Heart left ventricle (tissue), 16 donors: Measurements from ENCODE around the gene MAPK4. TPM values are rescaled to one million over a fixed set of nuclear protein-coding genes. Genes with fewer than 3 reads are reported as not detected.
"Not testable (repeated sequence)": the region's sequence is repeated elsewhere in the genome, so short reads cannot be mapped to it uniquely, and the experiment has no call there.

Experiments
- ATAC-seq, 4 donors: fragments of 200-7000 bp; cut with Tn5 transposase; one replicate each; pipeline ENCODE4 v1.9.1; 2020 to 2022; ENCODE audit warnings: moderate library complexity in 4 of 4, mild to moderate bottlenecking in 3 of 4, moderate number of reproducible peaks in 1 of 4
- DNase-seq, 5 donors: peaks; one replicate each; pipeline ENCODE4 v3.0.0-alpha.2; 2020
- H3K27ac ChIP-seq, 12 donors: fragments of 200-600 bp; sonication (generic) in 4 of 12; one replicate each; pipeline versions ENCODE4 v1.5.0 to v1.8.0; 2016 to 2022; ENCODE audit warnings: mild to moderate bottlenecking in 2 of 12
- H3K27me3 ChIP-seq, 9 donors: fragments of 200-600 bp; sonication (generic) in 2 of 9; one replicate each; pipeline versions ENCODE4 v1.5.1 to v1.8.0; 2016 to 2022; ENCODE audit warnings: mild to moderate bottlenecking in 3 of 9
- H3K36me3 ChIP-seq, 9 donors: fragments of 200-600 bp; sonication (generic) in 2 of 9; one replicate each; pipeline versions ENCODE4 v1.5.0 to v1.8.0; 2018 to 2022; ENCODE audit warnings: mild to moderate bottlenecking in 2 of 9
- H3K4me1 ChIP-seq, 12 donors: fragments of 200-600 bp; sonication (generic) in 4 of 12; one replicate each; pipeline versions ENCODE4 v1.5.0 to v1.8.0; 2016 to 2022; ENCODE audit warnings: mild to moderate bottlenecking in 3 of 12
- H3K4me3 ChIP-seq, 12 donors: fragments of 200-600 bp; sonication (generic) in 4 of 12; one replicate each; pipeline versions ENCODE4 v1.5.0 to v1.8.0; 2017 to 2022; ENCODE audit warnings: mild to moderate bottlenecking in 9 of 12, moderate library complexity in 4 of 12
- H3K9me3 ChIP-seq, 12 donors: fragments of 200-600 bp; sonication (generic) in 4 of 12; one replicate each; pipeline versions ENCODE4 v1.5.0 to v1.8.0; 2016 to 2022; ENCODE audit warnings: mild to moderate bottlenecking in 1 of 12
- POLR2A ChIP-seq, 2 donors: fragments of 450-650 bp; IDR thresholded peaks; one replicate each; pipeline ENCODE4 v1.6.1; 2017; ENCODE audit warnings: antibody characterized with exemption in 2 of 2, mild to moderate bottlenecking in 2 of 2, moderate library complexity in 2 of 2
- WGBS, 4 donors: extraction: QIAGEN DNeasy Blood & Tissue Kit in 2 of 4; methylation state at CpG; one replicate each; pipeline versions ENCODE4 v1.1.5 to v1.1.7; 2013 to 2018; 5-methylcytosine and 5-hydroxymethylcytosine counted together
- intact Hi-C, 10 donors: fragments of 100-400 bp; cut with DNase I; formaldehyde crosslinking; loops; one replicate each; pipeline versions ENCODE4 v1.11.1 to v1.14.2; 2022
- long read RNA-seq, 3 donors: library from polyadenylated mRNA; unstranded; transcript quantifications; one replicate each; pipeline ENCODE4 v2.0.0, GENCODE V29; 2020 to 2021
- polyA plus RNA-seq, 2 donors: library from polyadenylated mRNA; stranded (reverse); fragments of 200-250 nt; gene quantifications; one replicate each; pipeline ENCODE4 v1.2.3, GENCODE V29; 2013
- total RNA-seq, 9 donors: library from RNA; depleted of rRNA in 2 of 9; stranded (reverse); fragments of >200 nt in 2 of 9; fragmentation: NEBNext Ultra II Directional in 3 of 9; extraction: Animal tissue kit (Norgen Biotek cat#: 25700) in 3 of 9; gene quantifications; one replicate each; pipeline versions ENCODE4 v1.1.0 to v1.2.4, GENCODE V29; 2016 to 2023
- TF ChIP-seq, protein P1 (sequence below), 12 donors: fragments of 200-600 bp; sonication (generic) in 4 of 12; IDR thresholded peaks; one replicate each; pipeline versions ENCODE4 v1.5.0 to v1.8.0; 2018 to 2022; ENCODE audit warnings: antibody characterized with exemption in 12 of 12, mild to moderate bottlenecking in 5 of 12
- donor health status: ischemic (EF 13 %, LVEDD 7.1; RV severe dilation, severe dysfunction).
- donor health status: healthy with polysubstance abuse.
- donor health status: DM: no; HTN: yes; CAD: no.
- donor health status: DM: no; HTN: no; CAD: no.
- donor health status: ischemic (EF 25% LVEDD 6.9; RV normal size, moderate dysfunction).
- donor health status: ischemic (EF 25% LVEDD 5.7; RV mildly dilated, moderate dysfunction).
- donor health status: healthy.
- donor health status: DM: yes; HTN: yes; CAD: no.
- donor health status: ischemic (EF 35%, LVEDD 5.7; RV mildly dilated, moderate dysfunction).
- donor health status: nonischemic (EF 11% LVEDD 7.7; RV severe dilation, severe dysfunction).
- donor health status: DM: yes; HTN: yes; CAD: no.
- donor health status: PGD.
- donor health status: ischemic (EF 29% LVEDD 5.4; RV normal size, mild dysfunction).
- donor health status: nonischemic (EF 23%, LVEDD 6.1; RV moderate dilation, normal function).

MAPK4 gene
- total RNA-seq, result 100 to 1,000 TPM in 1 of 9 donors, 10 to 100 TPM in 8; 18.6 to 169 (median 30.1) TPM
- polyA plus RNA-seq, result 10 to 100 TPM in 1 of 2 donors, 1 to 10 TPM in 1; 8.5 to 80.7 TPM
- long read RNA-seq, donor 1, partial matches to known transcripts, result 8 of 10 reads
- long read RNA-seq, donor 1, other reads (novel, unspliced or antisense), result 2 of 10 reads
- long read RNA-seq, donor 2, partial matches to known transcripts, result 55 of 77 reads
- long read RNA-seq, donor 2, other reads (novel, unspliced or antisense), result 22 of 77 reads
- long read RNA-seq, donor 3, full-length matches to known transcripts, result 1 of 8 reads
- long read RNA-seq, donor 3, partial matches to known transcripts, result 1 of 8 reads
- long read RNA-seq, donor 3, other reads (novel, unspliced or antisense), result 6 of 8 reads

DNA sequence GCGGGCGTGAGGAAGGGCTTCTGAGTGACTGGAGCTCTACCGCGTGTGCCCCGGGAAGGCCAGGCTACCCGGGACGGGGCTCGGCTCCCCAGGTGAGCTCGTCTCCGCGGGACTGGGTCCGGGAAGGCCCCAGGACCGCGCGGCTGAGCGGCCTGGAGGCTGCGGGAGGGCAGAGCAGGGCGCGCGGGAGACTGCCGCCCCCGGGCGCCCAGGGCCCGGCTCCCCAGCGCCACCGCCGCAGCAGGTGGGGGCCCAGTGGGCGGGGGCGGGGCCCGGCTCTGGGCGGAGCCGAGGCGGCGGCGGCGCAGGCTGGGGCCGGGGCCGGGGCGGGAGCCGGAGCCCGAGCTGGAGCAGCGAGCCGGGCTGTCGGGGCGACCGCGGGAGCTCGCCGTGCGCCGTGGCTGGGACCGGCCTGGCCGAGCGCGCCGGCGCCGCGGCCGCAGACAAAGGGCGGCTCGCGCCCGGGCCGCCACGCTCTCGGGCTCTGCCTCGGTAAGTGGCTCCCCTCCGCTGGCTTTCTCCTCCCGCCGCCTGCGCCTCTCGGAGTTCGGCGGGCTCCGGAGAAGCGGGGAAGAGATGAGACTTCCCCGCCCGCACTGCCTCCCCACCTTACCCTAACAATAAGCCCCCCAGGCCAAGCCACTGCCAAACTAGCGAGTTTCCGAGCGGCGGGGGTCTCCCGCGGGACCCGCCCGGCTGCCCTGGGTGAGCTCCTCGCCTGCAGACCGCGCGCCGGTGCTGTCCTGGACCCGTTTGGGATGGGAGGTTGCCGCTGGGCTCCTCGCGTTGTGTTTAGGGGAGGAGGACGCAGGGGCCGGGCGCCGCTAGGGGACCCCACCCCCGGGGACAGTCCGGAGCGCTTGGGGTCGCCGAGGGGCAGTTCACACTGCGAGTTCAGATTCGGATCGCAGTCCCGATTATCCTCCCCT is at the start of gene MAPK4:
TSS of gene MAPK4 (plus strand) at position 336 of the 929 bp plus-strand sequence. CDS start 103,872 bp downstream, outside the sequence.
- DNase-seq (peak; percentile 47 to 71 (median 53)), ATAC-seq (peak; percentile 63 to 92 (median 86))
- Histone ChIP-seq H3K27ac (peak within 1 kb of the TSS in 10 of 12 donors; percentile 20 to 87 (median 73)), H3K9me3 (peaks cover 0 to 12% (median 0%) of the 10 kb centered on the region in 12 donors), H3K36me3 (no peaks in the 10 kb centered on the region), H3K4me1 (peaks cover 0 to 22% (median 10%) of the 10 kb centered on the region in 12 donors), H3K27me3 (peaks cover 0 to 69% (median 15%) of the 10 kb centered on the region in 9 donors), H3K4me3 (peak within 1 kb of the TSS; percentile 38 to 93 (median 66))
- WGBS, 4 donors, result 1% methylated on average over 38 to 109 of the region's 109 CpGs
- intact Hi-C loops, result loop anchor here in 3 of 10 donors (5.0 to 10.0 kb wide), 3 partner anchors 85 to 105 kb away; no protein-coding TSS in a partner anchor
- TF ChIP-seq POLR2A (IDR thresholded peaks at IDR 0.05), result peak in 1 of 2 donors; percentile 11
- TF ChIP-seq, protein P1, sequence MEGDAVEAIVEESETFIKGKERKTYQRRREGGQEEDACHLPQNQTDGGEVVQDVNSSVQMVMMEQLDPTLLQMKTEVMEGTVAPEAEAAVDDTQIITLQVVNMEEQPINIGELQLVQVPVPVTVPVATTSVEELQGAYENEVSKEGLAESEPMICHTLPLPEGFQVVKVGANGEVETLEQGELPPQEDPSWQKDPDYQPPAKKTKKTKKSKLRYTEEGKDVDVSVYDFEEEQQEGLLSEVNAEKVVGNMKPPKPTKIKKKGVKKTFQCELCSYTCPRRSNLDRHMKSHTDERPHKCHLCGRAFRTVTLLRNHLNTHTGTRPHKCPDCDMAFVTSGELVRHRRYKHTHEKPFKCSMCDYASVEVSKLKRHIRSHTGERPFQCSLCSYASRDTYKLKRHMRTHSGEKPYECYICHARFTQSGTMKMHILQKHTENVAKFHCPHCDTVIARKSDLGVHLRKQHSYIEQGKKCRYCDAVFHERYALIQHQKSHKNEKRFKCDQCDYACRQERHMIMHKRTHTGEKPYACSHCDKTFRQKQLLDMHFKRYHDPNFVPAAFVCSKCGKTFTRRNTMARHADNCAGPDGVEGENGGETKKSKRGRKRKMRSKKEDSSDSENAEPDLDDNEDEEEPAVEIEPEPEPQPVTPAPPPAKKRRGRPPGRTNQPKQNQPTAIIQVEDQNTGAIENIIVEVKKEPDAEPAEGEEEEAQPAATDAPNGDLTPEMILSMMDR (IDR thresholded peaks at IDR 0.05), result no peak

DNA sequence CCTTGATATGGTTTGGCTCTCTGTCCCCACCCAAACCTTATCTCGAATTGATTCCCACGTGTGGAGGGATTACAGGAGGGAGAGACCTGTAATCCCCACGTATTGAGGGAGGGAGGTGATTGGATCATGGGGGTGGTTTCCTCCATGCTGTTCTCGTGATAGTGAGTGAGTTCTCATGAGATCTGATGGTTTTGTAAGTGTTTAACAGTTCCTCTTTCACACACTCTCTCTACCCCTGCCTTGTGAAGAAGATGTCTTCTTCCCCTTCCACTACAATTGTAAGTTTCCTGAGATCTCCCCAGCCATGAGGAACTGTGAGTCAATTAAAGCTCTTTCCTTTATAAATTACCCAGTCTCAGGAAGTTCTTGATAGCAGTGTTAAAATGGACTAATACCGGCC is 42.6 kb upstream of the MAPK4 start:
- H3K4me1 ChIP-seq, ATAC-seq, H3K27me3 ChIP-seq, H3K36me3 ChIP-seq, DNase-seq, H3K9me3 ChIP-seq, intact Hi-C loops, H3K4me3 ChIP-seq, H3K27ac ChIP-seq: not testable (repeated sequence)
- WGBS, 4 donors, result 55 to 66% (median 61%) methylated on average over 5 of the region's 5 CpGs

DNA sequence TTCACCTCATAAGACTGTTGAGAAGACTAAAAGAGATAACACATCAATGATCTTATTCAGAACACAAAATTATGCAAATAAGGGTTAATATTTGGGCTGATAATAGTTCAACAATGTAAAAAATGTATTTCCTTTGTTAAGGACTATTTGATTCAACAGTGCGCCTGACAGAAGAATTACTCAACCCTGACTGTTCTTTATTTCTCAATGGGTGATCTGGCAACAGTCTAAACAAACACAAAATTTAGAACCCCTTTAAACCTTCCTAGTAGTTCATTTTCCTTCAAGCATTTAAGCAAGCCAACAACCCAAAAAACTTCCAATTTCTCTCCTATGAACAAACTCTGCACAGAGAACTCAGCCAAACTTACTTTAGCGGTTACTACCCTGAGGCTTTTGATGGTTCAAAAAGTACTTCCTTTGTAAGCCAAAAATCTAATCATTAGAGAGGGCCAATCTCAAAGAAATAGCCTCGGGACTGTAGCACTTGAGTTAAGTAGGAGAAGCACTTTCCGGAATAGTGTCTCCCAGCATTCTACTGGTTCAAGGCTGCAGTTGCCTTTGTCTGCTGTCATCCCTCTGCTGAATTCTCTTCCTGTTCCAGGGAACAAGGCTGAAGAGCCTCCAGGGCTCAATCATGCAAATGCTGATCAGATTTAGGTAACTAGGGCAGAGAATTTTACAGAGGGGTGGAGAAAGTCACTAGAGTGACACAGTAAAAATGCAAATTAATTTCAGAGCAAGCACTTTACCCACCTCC is 40.9 kb upstream of the MAPK4 start:
- ATAC-seq, result no peak
- WGBS, 4 donors, result 80 to 81% (median 80%) methylated on average over 4 of the region's 4 CpGs
- Histone ChIP-seq H3K36me3 (no peaks in the 10 kb centered on the region), H3K4me3 (no peak overlapping the region), H3K27me3 (no peaks in the 10 kb centered on the region), H3K9me3 (no peaks in the 10 kb centered on the region), H3K4me1 (no peaks in the 10 kb centered on the region), H3K27ac (no peak overlapping the region)
- DNase-seq, result no peak
- TF ChIP-seq, protein P1 (IDR thresholded peaks at IDR 0.05), result no peak
- no peak for TF ChIP-seq POLR2A (IDR thresholded peaks at IDR 0.05)
- intact Hi-C loops, result no loop called here

DNA sequence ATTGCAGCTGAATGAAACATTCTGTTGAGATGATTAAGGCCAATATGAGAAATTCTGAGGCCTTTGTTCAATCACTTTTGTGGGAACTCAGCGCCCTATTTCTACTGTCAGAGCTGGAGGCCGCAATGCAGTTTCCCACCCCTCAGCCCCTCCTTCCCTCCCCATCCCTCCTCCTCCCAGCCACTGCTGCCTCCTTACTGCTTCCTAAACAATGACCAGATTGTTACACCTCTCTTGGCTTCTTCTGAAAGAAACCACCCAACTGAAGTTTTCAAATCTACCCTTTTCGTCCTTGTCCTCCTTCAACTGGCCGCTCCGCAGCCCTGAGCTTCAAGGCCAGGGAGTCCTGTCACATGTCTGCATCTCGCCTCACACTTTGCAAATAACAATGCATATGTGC is 36.7 kb upstream of the MAPK4 start:
- Histone ChIP-seq H3K27me3 (no peaks in the 10 kb centered on the region), H3K9me3 (no peaks in the 10 kb centered on the region), H3K36me3 (no peaks in the 10 kb centered on the region), H3K4me3 (no peak overlapping the region), H3K27ac (no peak overlapping the region), H3K4me1 (no peaks in the 10 kb centered on the region)
- ATAC-seq, result no peak
- no peak for DNase-seq
- WGBS, 4 donors, result 70 to 80% (median 71%) methylated on average over 6 of the region's 6 CpGs
- TF ChIP-seq, protein P1 (IDR thresholded peaks at IDR 0.05), result no peak
- TF ChIP-seq POLR2A (IDR thresholded peaks at IDR 0.05), result no peak
- intact Hi-C loops, result no loop called here
